Measurements from ENCODE around the gene QSOX2.

The QSOX2 gene

DNA sequence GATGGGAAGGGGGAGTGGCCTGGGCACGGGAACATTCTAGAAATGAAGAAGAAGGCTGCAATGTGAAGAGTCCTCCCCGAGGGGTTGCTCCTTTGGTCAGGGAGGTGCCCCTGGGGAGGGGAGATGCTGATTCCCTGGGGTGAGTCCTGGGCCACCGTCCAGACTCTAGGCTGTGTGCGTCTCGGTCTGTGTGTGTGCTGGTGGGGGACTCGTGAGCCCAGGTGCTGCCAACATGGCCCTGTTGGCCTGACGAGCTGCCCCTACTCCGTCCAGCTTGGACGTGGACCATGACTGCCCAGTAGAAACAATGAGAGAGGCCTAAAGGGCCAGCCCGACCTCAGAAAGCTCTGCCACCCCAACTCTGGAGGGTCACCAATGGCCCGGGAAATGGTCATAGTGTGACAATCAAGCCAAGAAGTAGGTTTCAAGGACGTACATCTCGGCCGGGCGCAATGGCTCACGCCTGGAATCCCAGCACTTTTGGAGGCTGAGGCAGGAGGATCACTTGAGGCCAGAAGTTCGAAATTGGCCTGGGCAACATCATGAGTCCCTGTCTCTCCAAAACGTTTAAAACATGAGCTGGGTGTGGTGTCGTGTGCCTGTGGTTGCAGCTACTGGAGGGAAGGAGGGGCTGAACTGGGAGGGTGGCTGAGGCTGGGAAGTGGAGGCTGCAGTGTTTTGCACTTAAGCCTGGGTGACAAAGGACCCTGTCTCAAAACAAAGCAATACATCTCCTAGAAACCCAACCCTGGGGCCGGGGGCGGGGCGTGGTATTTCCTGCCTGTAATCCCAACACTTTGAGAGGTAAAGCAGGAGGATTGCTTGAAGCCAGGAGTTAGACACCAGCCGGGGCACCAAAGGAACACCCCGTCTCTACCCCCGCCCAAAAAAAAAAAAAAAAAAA, 57.7 kb downstream of the QSOX2 start:
- DNase-seq = no peak

DNA sequence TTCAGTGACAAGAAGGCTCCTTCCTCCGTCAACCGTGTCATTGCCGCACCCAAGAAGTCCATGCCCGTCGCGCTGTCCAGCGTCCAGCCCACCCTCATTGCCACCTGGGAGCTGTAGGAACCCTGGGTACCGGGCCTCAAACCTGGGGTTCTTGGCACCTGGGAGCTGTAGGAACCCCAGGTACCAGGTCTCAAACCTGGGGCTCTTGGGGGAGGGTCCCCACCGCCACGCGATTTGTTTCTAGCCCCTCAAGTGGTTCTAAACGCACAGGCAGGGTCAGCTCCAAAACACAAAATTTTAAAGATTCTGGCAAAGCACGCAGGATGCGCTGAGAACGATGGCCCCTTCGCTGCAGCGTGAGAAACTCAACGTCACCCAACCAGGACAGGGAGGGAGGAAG, 58.4 kb downstream of the QSOX2 start:
- DNase-seq = no peak

DNA sequence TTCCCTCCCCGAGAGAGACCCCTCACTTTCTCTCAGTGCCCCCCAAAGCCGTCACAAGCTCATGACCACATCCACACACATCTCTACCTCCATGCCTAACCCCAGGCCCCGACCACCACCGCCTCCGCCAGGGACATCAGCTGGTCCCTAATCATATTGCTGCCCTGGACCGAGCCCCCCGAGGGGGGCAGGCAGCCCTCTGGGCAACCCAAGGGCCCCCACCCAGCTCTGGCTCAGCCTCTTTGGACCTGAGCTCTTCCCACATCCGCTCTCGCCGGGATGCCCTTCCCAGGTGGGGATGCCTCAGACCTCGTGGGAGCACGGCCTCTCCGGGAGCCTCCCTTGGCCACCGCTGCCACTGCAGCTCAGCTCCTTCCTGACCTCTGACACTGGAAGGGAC, 59.2 kb downstream of the QSOX2 start:
- no peak for DNase-seq

DNA sequence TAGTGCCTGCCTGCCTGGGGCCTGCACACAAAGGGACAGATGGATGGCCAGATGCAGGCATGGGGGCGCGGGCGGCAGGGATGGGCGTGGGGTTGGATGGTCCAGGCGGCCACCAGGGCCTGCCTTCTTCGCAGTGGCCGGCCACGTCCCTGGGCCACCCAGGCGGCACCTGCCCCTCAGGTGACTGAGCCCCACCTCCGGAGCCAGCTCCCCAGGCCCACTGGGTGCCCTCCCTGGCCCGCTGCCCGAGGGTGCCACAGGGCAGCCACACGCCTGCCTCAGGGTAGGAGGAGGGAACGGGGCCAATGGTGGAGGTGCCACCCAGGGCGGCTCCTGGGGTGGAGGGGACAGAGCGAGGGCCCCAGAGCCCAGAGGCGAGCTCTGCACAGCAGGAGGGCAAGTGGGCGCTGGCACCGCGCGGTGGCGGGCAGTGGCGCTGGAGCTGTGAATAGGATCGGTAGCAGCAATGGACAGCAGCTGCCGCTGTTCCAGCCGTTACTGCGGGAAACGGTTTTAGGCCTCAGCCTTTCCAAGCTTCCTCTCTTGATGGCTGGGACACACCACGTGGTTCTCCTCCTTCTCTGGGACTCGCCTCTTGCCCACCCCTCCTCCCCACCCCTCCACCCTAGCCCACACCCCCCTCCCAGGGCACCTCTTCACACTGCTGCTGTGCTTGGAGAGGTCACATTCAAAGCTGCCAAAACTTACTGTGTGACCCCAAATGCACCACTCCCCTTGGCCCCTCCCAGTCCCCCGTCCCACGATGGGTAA, 59.8 kb downstream of the QSOX2 start:
- DNase-seq = no peak

DNA sequence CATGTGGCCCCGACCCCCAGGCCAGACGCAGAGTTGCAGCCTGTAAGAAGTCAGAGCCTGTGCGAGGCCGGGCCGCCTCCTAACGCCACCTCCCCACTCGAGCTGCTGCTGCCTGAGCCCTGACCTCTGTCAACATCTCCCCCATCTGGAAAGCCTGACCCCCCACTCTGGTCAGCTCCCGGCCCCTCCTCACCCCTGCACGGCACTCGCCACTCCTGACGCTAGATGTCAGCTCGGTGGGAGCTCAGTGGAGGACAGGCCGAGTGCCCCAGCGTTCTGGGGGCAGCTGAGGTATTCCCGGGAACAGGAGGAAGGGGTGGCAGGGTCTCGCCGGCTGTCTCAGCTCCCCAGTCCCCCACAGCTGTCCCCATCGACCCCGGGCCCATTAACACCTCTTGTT, 60.5 kb downstream of the QSOX2 start:
- DNase-seq = no peak

DNA sequence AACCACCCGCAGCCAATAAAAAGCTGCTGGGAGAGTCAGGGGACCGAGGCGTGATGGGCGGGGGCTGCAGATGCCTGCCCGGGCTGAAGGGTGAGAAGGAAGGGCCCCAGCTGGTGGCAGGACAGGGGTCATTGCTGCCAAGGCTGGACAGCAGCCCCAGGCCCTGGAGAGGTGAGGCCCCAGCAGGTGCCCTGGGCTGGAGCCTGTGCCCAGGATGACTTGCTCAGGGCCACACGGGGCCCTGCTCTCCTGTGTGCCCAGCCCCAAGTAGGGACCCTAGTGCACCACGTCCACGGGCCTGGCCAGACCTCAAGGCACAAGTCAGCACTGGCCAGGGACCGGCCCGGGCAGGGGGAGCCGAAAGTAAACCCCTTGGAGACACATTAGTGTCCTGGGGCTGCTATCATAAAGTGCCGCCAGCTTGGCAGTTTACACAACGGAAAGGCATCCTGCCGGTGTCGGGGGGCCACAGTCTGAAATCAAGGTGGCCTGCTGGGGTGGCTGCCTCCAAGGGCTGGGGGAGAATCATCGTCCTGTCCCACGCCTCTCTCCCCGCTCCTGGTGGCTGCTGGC, 62.7 kb downstream of the QSOX2 start:
- DNase-seq = no peak

DNA sequence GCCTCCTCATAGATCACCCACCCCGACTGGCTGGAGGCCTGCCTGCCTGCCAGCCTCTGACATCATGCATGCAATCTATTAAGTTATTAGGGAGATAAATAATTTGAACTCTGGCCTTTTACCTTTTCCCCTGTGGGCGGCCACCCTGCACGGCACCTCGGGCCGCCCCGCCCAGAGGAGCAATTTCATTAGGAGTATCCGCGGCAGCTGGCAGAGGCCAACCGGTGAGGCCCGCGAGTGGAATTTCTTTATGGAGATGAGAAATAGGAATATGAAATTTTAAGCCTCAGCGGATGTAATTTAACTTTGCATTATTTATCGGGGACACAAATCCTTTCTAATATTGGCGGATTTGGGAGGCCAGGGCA, 63.2 kb downstream of the QSOX2 start:
- no peak for DNase-seq

DNA sequence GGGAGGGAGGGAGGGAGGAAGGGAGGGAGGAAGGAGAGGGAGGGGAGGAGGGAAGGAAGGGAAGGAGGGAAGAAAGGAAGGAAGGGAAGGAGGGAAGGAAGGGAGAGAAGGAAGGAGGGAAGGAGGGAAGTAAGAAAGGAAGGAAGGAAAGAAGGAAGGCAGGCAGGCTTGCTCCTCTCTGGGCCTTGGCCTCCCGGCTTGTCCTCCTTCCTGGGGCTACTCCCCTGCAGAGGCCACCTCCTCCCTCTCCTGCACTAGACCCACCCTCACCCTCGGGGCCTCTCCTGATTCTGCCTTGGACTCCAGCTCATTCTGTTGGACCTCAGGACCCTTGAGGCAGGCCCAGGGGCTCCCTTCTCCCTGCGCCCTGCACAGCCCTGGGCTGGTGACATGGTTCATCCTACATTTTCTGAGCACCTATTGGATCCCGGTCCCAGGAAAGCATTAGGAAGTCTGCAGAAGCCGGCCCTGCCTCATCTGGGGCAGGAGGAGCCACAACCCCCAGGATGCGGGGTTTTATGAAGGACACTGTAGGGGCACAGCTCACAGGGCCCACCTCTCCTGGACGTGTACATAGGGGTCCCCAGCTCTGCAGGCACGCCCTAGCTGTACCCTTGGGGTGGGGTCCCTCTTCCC, 63.7 kb downstream of the QSOX2 start:
- no peak for DNase-seq

DNA sequence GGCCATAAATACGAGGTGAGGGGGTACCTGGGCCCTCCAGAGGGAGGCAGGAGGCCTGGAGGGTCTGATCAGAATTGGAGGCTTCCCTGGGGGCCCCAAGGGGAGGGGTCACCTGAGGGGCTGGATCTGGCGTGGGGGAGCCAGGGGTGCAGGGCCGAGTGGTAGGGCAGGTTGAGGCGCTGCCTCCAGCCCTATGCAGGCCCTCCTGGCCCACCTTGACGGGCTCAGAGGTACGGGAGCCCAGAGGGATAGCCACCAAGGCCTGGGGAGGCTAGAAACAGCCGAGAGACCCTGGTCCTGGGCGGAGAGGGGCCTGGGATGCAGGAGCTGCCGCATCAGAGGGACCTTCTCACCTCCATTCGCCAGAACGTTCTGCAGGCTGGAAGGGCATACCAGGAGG, 65.0 kb downstream of the QSOX2 start:
- DNase-seq = no peak

DNA sequence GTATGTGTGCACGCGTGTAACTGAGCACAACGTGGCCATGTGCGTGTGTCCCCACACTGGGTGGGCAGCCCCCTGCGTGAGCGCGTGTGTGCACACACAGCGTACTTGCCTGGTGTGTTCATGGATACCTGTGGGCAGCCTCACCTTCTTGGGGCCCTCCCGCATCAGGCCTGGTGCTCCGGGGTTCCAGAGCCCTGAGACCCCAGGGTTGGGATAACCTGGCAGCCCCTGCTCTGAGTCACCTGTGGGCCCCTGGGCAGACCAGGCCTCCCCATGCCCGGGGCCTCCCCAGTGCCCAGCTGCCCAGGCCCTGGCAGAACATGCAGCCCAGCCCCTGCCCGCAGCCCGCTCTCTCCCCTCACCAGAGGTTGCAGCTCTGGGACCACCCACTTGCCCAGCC, 65.9 kb downstream of the QSOX2 start:
- DNase-seq = no peak

DNA sequence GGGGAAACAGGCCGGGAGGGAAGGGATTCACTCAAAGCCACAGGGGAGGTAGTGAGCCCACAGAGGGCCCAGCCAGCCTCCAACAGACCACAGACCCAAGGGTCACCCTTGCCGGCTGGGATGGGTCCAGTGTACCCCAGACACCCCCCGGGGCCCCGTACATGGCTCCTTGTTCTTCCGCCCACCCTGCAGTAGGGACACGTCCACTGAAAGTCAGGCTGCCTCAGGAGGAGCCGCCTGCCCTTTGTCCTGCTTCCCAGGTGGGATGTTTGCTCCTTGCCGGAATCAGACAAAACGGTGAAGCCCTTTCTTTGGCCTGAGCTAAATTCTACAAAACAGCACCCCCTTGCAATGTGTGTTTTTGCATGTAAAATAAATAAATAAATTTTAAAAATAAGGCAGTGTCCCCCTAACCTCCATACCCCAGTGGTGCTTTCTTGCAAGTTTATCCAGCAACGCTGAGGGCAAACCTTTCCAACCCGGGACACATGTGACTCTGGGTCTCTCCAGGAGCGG, 66.5 kb downstream of the QSOX2 start:
- DNase-seq = no peak

DNA sequence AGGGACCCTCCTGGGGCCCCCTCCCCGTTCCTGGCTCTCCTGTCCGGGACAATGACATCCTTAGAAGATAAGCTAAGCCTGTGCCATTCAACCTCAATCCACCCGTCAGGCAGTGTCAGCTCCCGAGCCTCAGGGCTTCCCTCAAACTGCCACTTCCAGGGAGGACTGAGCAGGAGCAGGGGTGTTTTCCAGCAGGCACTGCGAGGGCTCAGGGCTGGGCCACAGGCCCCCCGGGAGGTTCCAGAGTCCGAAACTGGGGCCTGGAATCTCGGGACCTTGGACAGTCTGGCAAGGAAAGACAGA, 66.9 kb downstream of the QSOX2 start:
- no peak for DNase-seq

DNA sequence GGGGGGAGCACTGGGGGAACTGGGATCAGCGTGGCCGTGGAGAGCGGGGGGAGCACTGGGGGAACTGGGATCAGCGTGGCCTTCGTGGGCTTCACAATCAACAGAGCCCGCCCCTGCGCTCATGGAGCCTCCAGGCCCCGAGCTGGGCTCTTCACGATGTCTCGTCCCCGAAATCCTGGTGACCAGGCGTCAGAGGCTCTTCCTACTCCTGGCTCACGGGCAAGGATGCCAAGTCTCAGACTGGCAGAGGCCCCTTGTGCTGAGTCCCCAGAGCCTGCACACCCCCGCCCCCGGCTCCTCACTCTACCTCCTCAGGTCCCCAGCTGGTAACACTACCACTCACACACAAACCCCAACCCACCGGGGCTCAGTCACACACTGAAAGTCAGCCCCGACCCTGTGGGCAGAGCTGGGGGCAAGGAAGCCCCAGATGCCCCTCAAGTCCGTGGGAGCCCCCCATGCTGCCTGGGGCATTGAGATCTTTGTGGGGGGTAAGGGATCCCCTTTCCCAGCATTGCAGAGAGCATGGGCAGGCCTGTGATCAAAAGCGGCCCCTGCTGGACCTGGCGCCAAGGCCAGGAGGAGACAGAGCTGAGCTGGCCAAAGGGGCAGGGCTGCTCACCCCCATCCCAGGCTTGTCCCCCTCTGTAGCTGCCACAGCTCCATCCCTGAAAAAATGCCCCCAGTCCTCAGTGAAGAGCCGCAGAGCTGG, 67.4 kb downstream of the QSOX2 start:
- no peak for DNase-seq

DNA sequence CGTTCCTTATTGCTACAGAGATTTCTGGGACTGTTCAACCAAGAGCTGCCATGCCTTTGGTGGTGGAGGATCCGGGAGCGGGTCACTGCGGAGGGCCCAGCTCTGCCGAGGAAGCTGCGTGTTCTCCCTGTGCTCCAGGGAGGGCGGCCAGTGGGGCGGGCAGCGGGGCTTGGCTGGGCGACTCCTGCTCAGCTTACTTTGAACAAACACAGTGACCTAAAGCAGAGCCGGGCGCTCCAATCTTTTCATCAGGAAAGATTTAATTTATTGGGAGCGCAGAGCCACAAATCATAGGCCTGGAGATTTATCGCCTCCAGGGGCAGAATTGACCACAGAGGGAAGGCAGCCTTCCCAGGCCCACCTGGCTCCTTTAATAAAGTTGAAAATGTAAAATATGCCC, 68.4 kb downstream of the QSOX2 start:
- DNase-seq = no peak

DNA sequence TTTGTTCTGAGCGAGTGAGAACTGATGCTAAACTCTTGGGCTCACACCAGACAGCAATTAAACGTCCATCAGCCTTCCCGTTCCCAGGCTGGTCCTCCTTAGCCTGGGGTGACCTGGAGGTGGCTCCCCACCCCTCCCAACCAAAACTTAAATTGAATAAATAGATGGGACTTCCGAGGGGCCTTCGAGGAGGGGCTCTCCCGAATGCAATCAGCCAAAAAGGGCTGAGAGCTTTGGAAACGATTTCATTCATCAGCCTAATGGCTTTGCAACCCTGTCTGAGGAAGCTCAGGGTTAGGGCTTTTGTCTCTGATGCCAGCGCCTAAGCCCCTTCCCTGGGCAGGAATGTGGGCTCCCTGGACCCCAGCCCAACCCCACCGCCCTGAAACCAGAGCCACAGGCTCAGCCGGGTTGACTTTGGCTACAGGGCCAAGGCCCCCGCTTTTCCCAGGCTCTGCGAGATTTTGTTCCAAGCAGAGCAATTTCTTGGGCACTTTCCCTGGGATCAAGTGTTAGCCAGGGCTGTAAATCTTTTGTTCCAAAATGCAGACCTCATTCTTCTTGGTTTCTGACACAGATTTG, 69.9 kb downstream of the QSOX2 start:
- no peak for DNase-seq

DNA sequence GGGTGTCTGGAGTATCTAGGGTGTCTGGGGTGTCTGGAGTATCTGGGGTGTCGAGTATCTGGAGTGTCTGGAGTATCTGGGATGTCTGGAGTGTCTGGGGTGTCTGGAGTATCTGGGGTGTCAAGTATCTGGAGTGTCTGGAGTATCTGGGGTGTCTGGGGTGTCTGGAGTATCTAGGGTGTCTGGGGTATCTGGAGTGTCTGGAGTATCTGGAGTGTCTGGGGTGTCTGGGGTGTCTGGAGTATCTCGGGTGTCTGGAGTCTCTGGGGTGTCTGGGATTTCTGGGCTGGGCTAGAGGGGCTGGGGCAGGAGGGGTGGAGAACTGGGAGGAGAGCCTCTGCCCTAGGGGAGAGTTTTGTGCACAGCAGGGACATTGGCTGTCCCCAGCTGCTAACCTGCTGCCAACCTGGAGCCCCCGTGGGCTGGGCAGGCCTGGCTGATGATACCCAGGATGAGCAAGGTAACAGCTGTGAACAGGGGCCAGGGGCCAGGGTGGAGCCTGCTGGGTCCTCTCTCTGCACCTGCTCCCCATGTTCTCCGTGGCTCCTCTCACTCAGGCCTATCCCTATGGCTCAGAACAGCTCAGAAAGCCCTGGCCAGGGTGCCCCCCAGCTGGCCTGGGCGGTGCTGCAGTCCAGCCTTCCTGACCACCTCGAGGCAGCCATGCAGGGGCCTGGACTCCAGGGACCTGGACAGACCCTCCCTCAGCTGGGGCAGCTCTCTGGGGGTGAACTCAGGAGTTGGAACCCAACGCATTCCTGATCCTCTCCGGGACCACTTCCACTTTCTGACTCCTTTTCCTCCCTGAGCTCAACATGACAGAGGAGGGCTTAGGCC, 70.6 kb downstream of the QSOX2 start:
- DNase-seq = no peak

DNA sequence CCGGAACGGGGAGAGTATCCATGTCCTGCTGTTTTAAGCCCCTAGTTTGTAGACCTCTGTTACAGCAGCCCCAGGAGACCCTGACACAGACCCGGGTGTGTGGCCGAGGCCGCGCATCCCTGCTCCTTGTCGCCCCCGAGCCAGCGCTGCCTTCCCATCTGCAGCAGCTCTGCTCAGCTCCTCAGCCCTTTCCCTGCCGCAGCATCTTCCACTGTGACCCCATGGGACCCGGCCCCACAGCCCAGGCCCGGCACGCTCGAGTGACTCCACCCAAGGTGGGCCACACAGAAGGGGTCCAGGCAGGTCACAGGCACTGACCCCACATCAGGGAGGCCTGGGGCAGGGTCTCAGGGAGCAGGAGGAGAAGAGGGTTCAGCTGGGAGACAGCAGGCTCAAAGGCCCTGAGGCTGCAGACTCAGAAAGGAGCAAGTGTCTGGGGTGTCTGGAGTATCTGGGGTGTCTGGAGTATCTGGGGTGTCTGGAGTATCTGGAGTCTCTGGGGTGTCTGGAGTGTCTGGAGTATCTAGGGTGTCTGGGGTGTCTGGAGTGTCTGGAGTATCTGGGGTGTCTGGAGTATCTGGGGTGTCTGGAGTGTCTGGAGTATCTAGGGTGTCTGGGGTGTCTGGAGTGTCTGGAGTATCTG, 71.8 kb downstream of the QSOX2 start:
- DNase-seq = no peak

DNA sequence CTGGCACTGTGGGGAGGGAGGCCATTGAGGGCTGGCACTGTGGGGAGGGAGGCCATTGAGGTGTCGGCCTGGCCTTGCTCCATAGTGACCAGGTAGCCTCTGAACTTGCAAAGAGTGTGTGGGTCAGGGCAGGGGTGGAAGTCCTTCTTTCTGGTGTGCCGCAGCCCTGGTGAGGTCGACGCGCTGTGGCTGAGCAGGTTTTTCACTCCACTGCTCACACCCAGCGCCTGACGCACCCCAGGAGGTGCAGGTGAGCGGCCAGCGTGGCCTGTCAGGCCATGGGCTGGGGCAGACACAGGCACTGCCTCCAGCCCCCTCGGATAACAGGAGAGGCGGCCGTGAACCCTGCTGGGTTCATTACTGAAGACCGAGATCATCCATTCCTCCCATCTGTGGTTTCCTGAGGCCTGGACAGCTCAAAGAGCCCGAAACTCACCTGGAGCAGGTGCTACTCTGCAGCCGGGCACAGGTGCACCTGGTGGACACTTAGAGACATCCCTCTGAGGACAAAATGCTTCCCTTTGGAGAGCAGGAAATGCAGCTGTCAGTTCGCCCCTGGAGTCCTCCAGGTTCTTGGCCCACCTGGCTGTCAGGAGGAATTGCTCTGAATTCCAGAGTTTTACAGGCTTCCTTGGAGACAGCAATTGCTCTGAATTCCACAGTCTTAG, 73.1 kb downstream of the QSOX2 start:
- DNase-seq = no peak

DNA sequence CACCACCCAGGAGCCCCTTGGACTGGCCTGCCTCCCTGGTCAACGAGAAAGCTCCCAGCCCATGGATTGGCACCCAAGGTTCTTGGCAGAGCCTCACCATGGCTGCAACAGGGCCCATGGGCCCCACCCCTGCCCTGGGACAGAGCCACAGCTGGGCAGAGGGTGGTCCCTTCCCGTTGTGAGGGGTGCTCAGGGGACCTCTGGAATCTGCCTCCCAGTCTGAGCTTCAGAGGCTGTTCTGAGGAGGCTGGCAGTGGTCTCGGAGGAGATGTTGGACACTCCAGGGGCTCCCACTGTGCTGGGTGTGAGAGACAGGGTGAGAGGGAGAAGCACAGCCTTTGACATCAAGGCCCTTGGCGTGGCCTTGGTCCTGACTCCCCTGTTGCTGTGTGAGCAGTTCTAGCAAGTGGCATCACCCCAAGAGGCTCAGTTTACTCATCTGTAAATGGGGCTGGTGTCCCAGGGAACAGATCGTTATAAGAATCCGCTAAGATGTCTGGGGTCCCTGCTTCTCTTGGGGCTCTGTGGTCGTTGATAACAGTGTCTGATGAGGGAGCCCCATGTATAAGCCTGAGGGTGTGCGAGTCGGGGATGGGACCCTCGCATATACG, 73.7 kb downstream of the QSOX2 start:
- DNase-seq = no peak

Data from activated CD8-positive, alpha-beta memory T cell treated with anti-CD3 and anti-CD28 coated beads, Interleukin-2, amount 50 U/mL, for 48 hours (primary cell).